NCI-H446 treated with DMSO at 0.1 percent for 48 hours (cell line): ENCODE data around the gene SHB.
"Not testable (repeated sequence)": the region's sequence is repeated elsewhere in the genome, so short reads cannot be mapped to it uniquely, and the experiment has no call there.

Experiments used
- DNase-seq: peaks from one replicate; lab custom pipeline; 2025; lab: John Stamatoyannopoulos, UW

Gene SHB

DNA sequence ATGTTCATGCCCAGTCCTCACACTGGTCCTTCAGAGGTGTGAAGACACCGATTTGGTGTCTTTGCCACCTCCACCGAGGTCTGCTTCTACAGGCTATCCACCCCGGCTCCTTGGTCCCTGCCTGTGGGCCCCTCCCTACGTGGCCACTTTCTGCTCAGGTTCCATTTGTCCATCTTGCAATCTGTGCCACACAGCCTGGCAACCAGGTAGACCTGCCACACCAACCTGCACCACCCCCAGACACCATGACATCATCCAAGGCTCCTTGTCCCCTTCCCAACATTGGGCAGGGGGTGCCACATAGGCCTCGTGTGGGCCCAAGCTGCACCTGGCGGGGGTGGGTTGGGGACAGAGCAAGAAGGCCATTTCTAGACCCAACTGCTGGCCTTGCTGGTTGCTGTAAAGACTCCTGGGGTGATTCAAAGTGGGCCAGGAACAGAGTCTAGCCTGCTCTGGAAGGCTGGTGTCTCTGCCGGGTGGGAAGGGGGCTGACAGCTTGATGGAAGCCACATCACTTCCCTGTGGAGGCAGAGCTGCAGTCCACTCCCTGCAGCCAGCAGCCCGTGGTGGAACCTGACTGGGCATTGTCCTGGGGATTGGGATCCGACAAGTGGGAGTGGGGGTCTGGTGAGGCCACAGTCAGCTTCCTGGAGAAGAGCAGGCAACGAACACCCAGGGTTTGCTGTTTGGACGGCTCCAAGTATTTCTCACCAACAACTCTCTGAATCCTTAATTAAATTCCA is 99.3 kb downstream of the SHB start:
- no peak for DNase-seq

DNA sequence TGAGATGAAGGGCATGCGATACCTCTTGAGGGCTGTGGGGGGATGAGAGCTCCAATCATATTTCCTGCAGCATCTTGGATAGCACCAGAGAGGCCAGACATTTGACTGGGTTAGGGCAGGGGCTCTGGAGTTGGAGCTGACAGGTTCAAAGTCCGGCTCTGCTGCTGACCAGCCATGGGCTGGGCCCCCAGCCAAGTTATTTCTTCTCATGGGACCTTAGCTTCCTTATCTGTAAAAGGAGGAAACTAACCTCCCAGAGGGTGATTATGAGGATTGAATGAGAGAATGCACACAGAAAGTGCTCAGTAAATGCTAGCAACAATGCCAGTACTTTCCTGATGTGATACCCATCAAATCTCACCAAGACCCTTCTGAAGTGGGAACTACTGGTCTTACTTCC is 99.9 kb downstream of the SHB start:
- no peak for DNase-seq

DNA sequence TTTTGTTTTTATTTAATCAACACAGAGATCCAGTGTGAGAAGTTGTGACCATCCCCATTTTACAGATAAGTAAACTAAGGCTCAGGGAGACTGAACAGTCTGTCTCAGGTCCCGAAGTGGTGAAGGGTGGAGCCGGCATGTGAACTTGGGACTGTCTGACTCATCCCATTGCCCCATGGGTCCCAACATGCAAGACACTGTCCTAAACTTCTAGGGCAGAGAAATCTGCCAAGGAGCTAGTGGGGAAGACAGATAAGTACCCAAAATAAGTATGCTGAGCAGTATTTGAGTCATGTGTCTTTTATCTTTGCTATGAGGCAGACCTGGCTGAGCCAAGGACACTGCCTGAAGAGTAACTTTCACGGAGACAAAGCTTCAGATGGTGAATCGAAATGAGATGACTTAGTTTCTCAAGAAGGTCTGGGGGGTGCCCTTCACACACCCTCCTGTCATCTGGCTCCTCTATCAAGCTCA is 100.8 kb downstream of the SHB start:
- no peak for DNase-seq

DNA sequence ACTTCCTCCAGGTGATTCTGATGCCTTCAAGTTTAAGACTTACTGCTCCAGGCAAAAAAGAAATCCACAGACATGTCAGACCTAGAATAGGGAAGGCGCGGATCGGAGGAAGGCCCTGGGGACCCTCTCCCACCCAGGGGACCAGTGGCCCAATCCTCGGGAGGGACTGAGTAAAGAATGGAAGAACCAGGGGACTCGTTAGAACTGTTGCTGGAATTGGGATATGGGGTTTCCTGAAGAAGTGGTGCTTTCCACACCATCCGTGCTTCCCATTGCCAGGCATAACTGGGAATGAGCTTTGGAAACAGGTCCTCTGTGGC is 101.3 kb downstream of the SHB start:
- no peak for DNase-seq

DNA sequence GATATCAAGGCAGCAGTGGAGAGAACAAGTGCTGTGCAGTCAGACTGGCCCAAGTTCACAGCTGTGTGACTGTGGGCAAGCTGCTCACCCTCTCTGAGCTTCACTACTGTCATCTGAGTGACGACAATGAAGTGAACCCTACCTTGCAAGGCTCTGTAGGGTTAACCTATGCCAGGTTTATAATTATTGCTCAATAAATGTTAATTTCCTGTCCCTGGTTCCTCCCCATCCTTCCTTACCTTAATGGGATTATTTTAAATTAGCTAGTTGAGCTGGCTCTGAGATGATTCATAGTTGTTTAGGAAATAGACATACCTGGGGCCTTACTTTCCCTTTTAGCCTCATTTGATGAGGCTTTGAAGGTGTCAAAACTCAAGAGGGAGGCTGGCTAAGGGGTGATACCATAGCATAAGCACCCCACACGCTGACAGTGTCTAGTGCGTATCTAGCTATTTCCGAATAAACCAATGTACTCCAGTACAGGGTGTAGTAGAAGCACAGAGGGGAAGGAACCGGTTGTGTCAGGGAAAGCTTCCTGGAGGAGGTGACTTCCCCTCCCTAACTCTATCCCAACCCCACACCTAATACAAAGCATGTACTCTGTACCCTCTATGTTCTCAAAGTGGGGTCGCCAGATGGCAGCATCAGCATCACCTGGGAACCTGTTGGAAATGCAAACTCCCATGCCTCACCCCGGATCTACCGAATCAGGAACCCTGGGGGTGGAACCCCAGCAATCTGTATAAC is 101.8 kb downstream of the SHB start:
- DNase-seq, result no peak

DNA sequence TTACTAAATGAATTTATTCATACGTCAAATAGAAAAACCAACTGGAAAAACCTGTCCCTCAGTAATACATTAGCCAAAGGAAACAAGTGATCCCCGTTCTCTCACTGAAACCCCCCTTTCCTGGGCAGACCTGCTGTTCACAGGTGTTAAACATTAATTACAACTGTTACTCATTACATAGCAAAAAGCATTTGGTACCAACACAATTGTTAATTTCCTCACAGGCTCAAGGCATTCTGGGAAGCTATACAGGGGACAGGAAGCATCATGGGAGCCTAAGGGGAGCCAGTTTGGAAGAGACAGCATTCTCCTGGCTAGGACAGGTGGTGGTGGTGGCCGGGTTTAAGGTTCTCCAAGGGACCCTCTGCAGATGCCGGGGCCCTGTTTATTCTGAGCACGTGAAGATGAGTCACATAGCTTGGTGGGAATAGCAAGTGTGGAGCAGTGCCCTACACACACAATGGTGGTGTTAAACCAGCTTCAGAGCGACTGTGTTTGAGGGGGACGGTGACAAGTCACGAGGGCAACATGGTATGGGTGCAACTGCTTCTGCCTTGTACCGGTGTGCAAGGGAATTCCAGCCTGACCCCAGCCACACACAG is 102.5 kb downstream of the SHB start:
- DNase-seq, result no peak

DNA sequence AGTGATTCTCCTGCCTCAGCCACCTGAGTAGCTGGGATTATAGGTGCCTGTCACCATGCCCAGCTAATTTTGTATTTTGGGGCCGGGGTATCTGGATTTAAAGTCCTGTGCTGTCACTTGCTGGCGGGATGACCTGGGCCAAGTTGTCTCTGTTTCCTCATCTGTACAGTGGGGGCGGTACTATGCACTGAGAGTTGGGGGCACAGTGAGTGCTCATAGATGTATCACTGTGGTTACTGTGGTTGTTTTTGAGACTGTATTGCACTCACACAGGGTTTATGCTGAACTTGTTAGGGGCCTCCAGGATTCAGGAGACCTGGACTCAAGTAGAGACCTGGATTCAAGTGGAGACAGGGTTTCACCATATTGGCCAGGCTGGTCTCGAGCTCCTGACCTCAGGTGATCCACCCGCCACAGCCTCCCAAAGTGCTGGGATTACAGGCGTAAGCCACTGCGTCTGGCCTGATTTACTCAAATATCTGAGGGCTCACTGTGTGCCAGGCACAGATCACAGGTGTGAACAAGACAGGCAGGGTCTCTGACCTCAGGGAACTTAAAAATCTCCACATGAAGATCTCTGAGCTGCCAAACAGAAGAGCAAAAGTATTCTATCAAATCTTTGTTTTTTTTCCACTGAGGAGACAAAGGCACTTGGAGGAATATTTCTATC is 103.2 kb downstream of the SHB start:
- DNase-seq, result not testable (repeated sequence)

DNA sequence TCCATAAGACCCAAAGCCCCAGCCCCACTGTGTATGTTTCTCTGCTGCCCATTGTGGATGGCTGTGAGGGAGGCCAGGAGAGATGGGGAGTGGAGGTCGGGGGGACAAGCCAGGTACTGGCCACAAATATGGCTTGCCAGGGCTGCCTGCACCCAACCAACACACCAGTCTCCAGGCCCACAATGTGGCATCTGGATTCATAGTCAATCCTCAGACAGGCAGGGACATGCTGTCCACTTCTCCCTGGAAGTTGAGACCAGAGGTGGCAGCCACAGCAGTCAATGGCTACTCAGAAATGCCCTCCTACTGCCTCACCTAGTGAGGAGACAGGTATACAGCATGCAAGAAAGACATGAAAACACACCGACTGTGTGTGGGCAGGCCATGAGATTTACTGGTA is 103.9 kb downstream of the SHB start:
- DNase-seq, result no peak

DNA sequence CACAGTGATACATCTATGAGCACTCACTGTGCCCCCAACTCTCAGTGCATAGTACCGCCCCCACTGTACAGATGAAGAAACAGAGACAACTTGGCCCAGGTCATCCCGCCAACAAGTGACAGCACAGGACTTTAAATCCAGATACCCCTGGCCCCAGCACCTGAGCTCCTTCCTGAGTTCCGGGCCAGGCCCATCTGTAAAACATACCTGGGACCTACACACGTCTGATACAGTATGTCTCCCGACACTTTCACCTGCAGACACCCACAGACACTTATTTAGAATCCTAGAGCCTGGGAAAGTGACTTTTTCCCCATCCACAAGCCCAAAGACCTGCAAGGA is 104.3 kb downstream of the SHB start:
- DNase-seq, result no peak

DNA sequence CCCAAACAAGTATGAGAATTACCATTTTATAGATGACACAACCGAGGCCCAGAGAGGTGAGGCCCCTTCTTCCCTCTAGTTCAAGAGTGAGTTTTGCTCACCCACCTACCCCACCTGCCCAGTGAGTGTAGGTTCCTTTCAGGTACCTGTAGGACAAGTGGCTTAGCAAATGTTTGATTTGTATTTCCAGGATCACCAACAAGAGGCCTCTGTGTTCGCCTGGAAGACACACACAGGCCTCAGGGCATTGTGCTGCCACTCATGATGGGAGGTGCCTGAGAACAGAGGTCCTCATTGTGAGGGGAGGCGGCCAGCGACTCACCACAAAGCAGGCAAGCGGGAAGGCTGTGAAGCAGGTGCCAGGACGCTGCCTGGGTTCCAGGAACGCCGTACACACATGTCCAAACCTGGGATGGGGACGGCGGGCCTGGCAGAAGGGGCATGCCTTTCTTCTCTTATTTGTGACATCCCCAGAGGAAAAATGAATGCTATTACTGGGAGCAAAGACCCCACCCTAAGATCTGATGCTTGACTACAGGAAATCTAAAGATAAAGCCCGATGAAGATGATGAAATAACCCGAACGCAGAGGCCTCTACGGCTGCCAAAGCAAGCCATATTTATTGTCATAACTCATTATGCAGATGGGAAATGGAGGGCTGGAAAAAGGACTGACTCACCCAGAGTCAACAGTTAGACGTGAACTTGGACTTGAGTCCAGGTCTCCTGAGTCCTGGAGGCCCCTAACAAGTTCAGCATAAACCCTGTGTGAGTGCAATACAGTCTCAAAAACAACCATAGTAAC is 104.9 kb downstream of the SHB start:
- DNase-seq, result peak; percentile 36

DNA sequence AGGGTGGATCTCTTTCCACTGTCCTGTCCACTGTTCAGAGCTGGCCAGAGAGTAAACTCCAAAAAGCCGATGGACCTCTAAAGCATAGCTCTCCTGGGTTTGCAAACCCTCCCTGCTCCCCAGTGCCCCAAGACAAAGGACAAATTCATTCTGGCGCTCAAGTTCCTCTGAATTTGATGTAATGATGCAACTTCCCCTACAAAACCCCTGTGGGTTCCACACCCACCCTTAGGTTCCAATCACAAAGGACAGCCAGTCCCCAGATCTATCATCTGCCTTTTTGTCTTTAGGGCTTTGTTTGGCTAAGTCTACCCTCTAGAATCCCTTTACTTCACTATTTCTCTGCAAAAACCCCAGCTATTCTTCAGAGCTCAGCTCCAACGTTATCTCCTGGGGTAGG is 107.7 kb downstream of the SHB start:
- DNase-seq, result no peak

DNA sequence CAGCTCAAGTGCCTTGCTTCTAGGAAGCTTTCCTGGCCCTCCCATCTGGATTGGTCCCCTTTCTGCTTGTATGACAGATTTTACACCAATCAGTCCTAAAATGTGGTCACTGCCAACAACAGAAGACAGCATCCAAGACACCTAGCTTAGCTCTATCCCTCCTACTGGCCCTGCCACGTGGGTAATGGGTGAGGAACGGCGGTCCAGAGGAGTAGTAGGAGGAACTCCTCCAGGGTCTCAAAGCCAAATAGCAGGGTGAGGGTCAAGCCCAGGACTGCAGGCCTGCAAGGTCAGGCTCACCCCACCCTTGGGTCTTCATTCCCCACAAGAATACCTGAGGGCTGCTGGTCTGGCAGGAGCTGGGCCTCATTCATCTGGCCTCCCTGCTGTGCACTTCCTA is 108.4 kb downstream of the SHB start:
- no peak for DNase-seq

DNA sequence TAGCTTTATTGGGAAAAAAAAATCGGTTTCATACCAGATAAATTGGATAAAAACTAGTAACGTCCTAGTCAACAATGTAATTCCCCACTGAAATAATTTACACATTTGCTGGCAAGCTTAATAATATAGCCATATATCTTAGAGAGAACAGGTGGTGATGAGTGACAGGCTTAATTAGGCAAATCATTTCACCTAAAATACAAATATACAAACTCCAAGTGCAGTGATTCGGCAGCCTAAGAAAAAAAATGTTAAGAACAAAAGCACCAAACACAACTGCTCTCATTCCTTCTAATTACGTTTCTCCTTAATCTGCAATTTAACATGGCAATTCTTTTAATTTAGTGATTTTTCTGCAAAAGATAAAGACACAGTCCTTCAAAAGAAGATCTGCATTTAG is 109.1 kb downstream of the SHB start:
- no peak for DNase-seq

DNA sequence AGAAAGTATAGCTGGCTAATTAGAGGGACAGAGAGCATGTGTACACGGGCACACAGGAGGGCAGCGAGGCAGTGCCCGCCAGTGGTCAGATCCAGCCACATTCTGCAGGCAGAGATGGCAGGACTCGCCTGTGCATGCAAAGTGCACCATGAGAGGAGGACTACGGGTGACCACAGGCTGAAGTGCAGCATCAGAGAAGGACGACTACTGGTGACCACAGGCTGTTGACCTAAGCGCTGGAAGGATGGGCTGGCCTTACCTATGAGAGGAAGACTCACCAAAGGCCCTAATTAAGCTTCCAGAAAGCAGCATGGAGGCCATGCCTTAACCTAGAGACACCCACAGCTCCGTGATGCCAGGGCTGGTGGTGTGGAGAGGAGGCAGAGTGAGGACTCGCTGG is 110.9 kb downstream of the SHB start:
- no peak for DNase-seq

DNA sequence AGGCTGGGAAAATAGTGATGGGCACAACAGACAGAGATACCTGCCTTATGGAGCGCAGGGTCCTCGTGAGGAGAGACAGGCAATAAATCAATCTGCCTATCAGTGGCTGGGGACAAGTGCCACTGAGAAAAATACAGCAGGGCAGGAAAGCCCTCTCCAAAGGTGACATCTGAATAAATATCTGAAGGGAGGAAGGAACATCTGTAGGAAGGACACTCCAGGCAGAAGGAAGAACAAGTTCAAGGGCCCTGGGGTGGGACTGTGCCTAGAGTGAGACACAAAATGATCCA is 111.4 kb downstream of the SHB start:
- DNase-seq, result no peak

DNA sequence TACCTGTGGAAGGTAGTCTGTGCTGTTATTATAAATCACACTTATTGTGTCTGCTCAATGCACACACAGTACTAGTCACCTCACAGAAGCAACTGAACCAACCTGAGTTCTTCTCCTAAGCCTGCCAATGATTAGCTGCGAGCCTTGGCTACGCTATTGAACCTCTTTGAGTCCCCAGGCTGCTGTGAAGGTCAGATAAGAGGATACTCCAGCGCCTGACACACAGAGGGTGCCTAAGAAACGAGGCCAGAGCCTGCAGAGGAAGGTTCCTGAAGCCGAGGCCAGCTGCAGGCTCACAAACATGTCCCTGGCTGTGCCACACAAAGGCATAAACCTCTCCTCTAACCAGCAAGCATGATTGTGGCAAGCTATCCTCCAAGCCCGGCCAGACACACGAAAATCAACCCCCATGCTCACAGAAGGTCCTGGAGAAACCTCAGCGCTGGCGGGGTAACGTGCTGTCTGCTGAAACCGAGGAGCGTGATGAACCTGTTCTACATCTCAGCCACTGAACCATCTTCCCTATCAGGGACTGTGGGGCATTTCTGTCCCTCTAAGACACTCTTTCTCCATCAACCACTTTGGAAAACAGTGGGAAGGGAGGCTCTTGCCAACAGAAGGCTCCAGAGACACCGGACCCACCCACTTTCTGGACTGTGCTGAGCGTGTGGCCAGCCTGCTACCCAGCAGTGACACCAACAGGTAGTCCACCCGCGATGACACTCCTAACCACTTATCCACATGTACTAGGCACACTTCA is 111.9 kb downstream of the SHB start:
- no peak for DNase-seq

DNA sequence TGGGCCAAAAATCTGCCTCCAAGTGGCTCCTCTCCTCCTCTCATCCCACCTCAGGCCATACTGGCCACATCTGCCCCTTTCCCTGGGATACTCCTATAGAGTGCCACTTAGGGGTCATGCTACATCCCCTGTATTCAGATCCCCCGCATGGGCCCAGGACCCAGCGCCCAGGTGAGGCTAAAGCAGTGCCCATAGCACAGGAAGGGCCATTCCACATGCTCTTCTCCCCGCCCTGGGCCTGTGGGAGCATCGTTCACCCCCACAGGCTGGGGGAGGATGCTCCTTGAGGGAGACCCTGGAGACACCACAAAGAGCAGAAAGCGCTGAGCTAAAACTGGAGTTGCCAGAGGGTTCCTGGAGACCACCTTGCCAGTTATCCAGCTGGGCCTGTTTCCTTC is 112.6 kb downstream of the SHB start:
- no peak for DNase-seq

DNA sequence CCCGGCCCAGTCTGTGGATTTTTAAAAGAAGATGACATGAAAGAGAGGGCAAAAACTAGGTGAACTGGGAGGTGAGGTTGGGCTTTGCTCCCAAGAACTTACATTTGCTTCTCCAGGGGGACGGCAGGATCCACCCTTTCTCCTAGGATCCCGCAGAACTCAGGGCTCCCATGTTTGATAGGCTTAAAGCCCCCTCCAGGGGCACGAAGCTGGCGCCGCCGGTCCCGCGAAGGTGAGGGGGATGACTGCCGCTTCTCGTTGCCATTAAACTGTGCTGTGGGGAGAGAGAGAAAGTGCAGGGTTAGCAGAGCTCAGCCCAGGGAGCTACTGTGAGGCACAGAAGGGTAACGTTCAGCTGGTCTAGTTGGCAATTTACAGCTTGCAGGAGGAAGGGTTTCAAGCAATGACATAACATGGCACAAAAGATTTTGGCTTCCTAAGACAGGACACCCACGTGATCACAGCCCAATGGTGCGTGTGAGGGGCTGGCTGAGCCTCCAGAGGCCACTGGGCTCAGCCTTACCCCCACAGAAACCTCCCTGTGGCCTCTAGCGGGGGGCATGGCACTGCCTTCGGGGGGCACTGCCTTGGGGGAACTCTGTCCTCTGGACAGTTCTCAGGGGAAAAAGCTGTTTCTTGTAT is 113.1 kb downstream of the SHB start:
- DNase-seq, result no peak

DNA sequence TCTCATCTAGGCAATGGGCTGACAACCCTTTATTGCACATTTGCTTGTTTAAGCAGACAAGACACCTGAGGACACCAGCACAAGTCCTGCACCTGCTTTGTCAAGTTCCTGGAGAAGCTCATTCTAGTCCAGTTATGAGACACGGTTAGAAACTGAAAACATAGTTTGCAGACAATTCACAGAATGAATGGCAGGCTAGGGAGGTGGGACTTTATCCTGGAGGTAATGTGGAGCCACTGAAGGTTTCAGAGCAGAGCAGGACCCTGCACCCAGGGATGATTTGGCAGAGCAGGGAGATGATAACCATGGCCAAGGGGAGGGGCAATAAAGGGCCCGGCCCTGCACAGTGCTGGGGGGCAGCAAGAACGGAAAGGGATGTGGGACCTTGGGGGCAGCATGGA is 114.4 kb downstream of the SHB start:
- no peak for DNase-seq

DNA sequence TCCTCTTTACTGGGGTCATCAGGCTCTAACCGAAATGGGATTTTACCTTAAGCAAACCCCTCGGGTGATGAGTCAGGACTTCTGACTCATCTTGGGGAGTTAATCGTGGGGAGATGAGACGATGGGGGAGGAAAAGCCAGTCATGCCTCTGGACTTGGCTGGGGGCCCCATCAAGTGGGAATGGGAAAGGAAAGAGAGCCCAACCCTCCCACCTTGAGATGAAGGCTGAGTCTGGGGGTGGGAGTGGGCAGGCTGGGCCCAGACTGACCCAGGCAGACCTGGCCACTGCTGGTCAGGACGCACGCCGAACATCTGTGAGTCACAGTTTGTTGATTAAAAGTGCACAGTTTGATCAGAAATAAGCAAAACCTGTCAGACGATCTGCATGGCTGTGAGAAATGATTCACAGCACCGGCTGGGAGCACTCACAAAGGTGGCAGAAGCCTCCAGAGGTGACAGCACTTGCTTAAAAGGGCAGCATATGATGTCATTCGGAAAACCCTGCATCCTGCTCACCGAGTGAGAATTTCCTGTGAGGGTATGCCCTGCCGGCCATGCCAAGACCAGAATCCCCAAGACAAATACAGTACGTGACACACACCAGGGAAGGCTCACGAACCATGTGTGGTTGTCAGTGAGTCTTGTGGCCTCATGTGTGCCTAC is 115.1 kb downstream of the SHB start:
- DNase-seq, result no peak
